Neural cell (in vitro differentiated cells): ENCODE results near the gene APCDD1. TPM values are rescaled to one million over a fixed set of nuclear protein-coding genes. Genes with fewer than 3 reads are reported as not detected.

Experiments used
- H2AFZ ChIP-seq: fragments of 200-600, 300-800 bp; sonication (generic), shearing (Covaris generic); 2 replicates; pipeline ENCODE4 v1.6.0; 2014; ENCODE audit warnings: low read depth, mild to moderate bottlenecking, antibody characterized with exemption, low read length, moderate library complexity
- H3F3A ChIP-seq: fragments of 200-600 bp; shearing (Covaris generic); 2 replicates; pipeline ENCODE4 v1.6.1; 2016; ENCODE audit warnings: mild to moderate bottlenecking, moderate library complexity, mixed read lengths, antibody characterized with exemption, low read length; ENCODE audit not compliant: insufficient read depth, poor library complexity, severe bottlenecking
- H3K27ac ChIP-seq: fragments of 200-600, 300-800 bp; sonication (generic), shearing (Covaris generic); 2 replicates; pipeline ENCODE4 v1.5.1; 2014; ENCODE audit warnings: mild to moderate bottlenecking, low read length, moderate library complexity
- H3K27me3 ChIP-seq: fragments of 300-800, 200-600 bp; sonication (generic), shearing (Covaris generic); 2 replicates; pipeline ENCODE4 v1.6.0; 2014; ENCODE audit warnings: mild to moderate bottlenecking, low read depth, low read length, moderate library complexity; ENCODE audit not compliant: insufficient read depth
- H3K36me3 ChIP-seq: fragments of 300-800, 200-600 bp; sonication (generic), shearing (Covaris generic); 2 replicates; pipeline ENCODE4 v1.5.1; 2014; ENCODE audit warnings: mild to moderate bottlenecking, antibody characterized with exemption, low read length, moderate library complexity; ENCODE audit not compliant: insufficient read depth
- H3K4me2 ChIP-seq: fragments of 300-800, 200-600 bp; sonication (generic), shearing (Covaris generic); 2 replicates; pipeline ENCODE4 v1.6.0; 2014; ENCODE audit warnings: mild to moderate bottlenecking, low read length
- H3K4me3 ChIP-seq: fragments of 300-800, 200-600 bp; sonication (generic), shearing (Covaris generic); 2 replicates; pipeline ENCODE4 v1.5.1; 2014; ENCODE audit warnings: mild to moderate bottlenecking, low read length, moderate library complexity
- H3K79me2 ChIP-seq: fragments of 200-600 bp; shearing (Covaris generic); replicated peaks from 2 replicates; pipeline ENCODE4 v1.6.0; 2014; ENCODE audit warnings: mild to moderate bottlenecking, low read length, moderate library complexity; ENCODE audit not compliant: insufficient read depth
- H3K9ac ChIP-seq: fragments of 300-800, 200-600 bp; sonication (generic), shearing (Covaris generic); 2 replicates; pipeline ENCODE4 v1.6.1; 2016; ENCODE audit warnings: mild to moderate bottlenecking, low read length, mixed read lengths
- H3K9me2 ChIP-seq: fragments of 200-600 bp; shearing (Covaris generic); 2 replicates; pipeline ENCODE4 v1.6.1; 2016; ENCODE audit warnings: mild to moderate bottlenecking, low read length, mixed read lengths; ENCODE audit not compliant: insufficient read depth
- H3K9me3 ChIP-seq: fragments of 200-600, 300-800 bp; sonication (generic), shearing (Covaris generic); 2 replicates; pipeline ENCODE4 v1.6.1; 2016; ENCODE audit warnings: mild to moderate bottlenecking, mixed run types, low read length, moderate library complexity, mixed read lengths
- H4K20me1 ChIP-seq: fragments of 200-600 bp; shearing (Covaris generic); 2 replicates; pipeline ENCODE4 v1.6.1; 2016; ENCODE audit warnings: mild to moderate bottlenecking, mixed run types; ENCODE audit not compliant: insufficient read depth
- CTCF ChIP-seq: fragments of 450-650 bp; IDR thresholded peaks from 2 replicates; pipeline ENCODE4 v1.5.1; 2014; ENCODE audit warnings: antibody characterized with exemption, mild to moderate bottlenecking, moderate library complexity; ENCODE audit not compliant: poor library complexity, severe bottlenecking
- EP300 ChIP-seq: fragments of 450-650 bp; conservative IDR thresholded peaks from 2 replicates; pipeline ENCODE4 v1.6.1; 2014; ENCODE audit warnings: antibody characterized with exemption, mild to moderate bottlenecking, moderate library complexity; ENCODE audit not compliant: poor library complexity, severe bottlenecking
- EZH2 ChIP-seq: fragments of 200-600, 300-800 bp; shearing (Covaris generic), sonication (generic); IDR thresholded peaks from 2 replicates; pipeline ENCODE4 v1.6.1; 2014; ENCODE audit warnings: antibody characterized with exemption, low read length, borderline replicate concordance, mild to moderate bottlenecking; ENCODE audit not compliant: insufficient read depth, poor library complexity, severe bottlenecking
- MXI1 ChIP-seq: fragments of 450-650 bp; conservative IDR thresholded peaks from 2 replicates; pipeline ENCODE4 v1.6.1; 2014; ENCODE audit warnings: antibody characterized with exemption, mild to moderate bottlenecking; ENCODE audit not compliant: poor library complexity, severe bottlenecking
- POLR2AphosphoS5 ChIP-seq: IDR thresholded peaks from 2 replicates; pipeline ENCODE4 v1.6.1; 2012
- RAD21 ChIP-seq: fragments of 450-650 bp; conservative IDR thresholded peaks from 2 replicates; pipeline ENCODE4 v1.6.1; 2014; ENCODE audit warnings: antibody characterized with exemption, mild to moderate bottlenecking, moderate library complexity
- REST ChIP-seq: IDR thresholded peaks from 2 replicates; pipeline ENCODE4 v1.6.1; 2012; ENCODE audit warnings: borderline replicate concordance
- SMC3 ChIP-seq: fragments of 450-650 bp; conservative IDR thresholded peaks from 2 replicates; pipeline ENCODE4 v1.6.1; 2014; ENCODE audit warnings: antibody characterized with exemption, mild to moderate bottlenecking, moderate library complexity; ENCODE audit not compliant: poor library complexity
- TAF1 ChIP-seq: IDR thresholded peaks from 2 replicates; pipeline ENCODE4 v1.6.1; 2012; ENCODE audit warnings: low read depth
- polyA plus RNA-seq: library from polyadenylated mRNA; depleted of rRNA; stranded (reverse); fragments of >200 nt; gene quantifications from 2 replicates; pipeline ENCODE4 v1.2.3, GENCODE V29; 2014

APCDD1 gene
- polyA plus RNA-seq, 1 donor from 2014 or later = 0.58 TPM

DNA sequence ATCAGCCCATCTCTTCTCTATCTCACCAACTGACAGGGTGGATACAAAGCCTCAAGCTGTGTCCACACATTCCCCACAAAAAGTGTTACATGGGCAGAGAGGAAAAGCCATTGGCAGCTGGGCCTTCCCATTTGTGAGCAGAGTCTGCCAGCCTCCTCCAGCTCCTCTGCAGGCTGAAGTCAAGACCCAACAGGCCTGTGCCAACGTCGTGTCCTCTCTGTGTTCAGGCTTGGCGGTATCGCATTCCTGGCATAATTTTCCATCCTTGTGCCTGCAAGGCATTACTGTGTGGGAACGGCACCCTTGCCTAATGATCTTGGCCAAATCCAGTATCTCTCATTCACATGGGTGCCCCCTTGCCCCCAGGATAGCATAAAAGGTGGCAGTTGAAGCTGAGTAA lies 41.5 kb upstream of the APCDD1 start:
- Histone ChIP-seq H3K9me3 (no peaks in the 10 kb centered on the region), H3K9me2 (no peaks in the 10 kb centered on the region), H3K79me2 (no peaks in the 10 kb centered on the region), H2AFZ (no peak overlapping the region), H3F3A (no peaks in the 10 kb centered on the region), H3K27ac (no peak overlapping the region), H3K9ac (no peak overlapping the region), H3K27me3 (no peaks in the 10 kb centered on the region), H3K4me3 (no peak overlapping the region), H3K36me3 (no peaks in the 10 kb centered on the region), H3K4me2 (no peak overlapping the region), H4K20me1 (no peaks in the 10 kb centered on the region)
- TF ChIP-seq EZH2 = no peak
- TF ChIP-seq RAD21 = no peak
- no peak for TF ChIP-seq SMC3
- TF ChIP-seq TAF1 = no peak
- TF ChIP-seq EP300 = no peak
- TF ChIP-seq REST = no peak
- TF ChIP-seq POLR2AphosphoS5 = no peak
- TF ChIP-seq MXI1 = no peak
- no peak for TF ChIP-seq CTCF

DNA sequence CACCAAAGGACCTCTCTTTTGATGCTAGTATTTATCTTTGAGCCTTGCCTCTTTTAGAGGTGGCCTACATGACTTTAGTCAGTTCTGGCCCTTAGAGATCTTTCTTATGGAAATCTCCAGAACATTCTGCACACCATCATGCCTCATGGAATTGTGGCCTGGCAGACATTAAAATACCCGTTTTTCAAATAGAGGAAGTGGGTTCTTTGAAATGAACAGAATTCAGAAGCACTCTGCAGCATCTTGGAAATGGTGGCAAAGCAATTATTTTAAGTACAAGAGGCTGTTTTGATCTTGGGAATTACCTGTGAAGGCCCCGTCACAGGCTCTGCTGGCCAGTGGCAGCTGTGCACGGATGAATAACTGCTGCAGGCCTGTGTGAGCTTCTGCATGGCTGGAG lies 40.7 kb upstream of the APCDD1 start:
- Histone ChIP-seq H3K4me2 (no peak overlapping the region), H3K27me3 (no peaks in the 10 kb centered on the region), H3K79me2 (no peaks in the 10 kb centered on the region), H4K20me1 (no peaks in the 10 kb centered on the region), H3K4me3 (no peak overlapping the region), H3F3A (no peaks in the 10 kb centered on the region), H3K9me3 (no peaks in the 10 kb centered on the region), H3K9ac (no peak overlapping the region), H3K9me2 (no peaks in the 10 kb centered on the region), H3K27ac (no peak overlapping the region), H2AFZ (no peak overlapping the region), H3K36me3 (no peaks in the 10 kb centered on the region)
- TF ChIP-seq RAD21 = no peak
- no peak for TF ChIP-seq TAF1
- TF ChIP-seq POLR2AphosphoS5 = no peak
- no peak for TF ChIP-seq SMC3
- no peak for TF ChIP-seq EZH2
- TF ChIP-seq MXI1 = no peak
- TF ChIP-seq EP300 = no peak
- no peak for TF ChIP-seq REST
- no peak for TF ChIP-seq CTCF
